Gastrocnemius medialis (tissue), 4 donors: ENCODE measurements around the gene MYO3B. TPM values are rescaled to one million over a fixed set of nuclear protein-coding genes. Genes with fewer than 3 reads are reported as not detected.

ENCODE experiments used
- ATAC-seq, 2 donors: fragments of 150-250 bp; one replicate each; pipeline ENCODE4 v1.9.1; 2016
- DNase-seq, 2 donors: peaks; one replicate each; pipeline ENCODE4 v3.0.0-alpha.2; 2019
- H3K27ac ChIP-seq, 4 donors: fragments of 200-600 bp; sonication (generic); 1 replicate in 1 of 4; 2 replicates in 3 of 4; pipeline ENCODE4 v1.5.1; 2016 to 2018; ENCODE audit warnings: mild to moderate bottlenecking in 2 of 4, moderate library complexity in 1 of 4
- H3K27me3 ChIP-seq, 3 donors: fragments of 200-600 bp; sonication (generic) in 2 of 3; 1 replicate in 1 of 3; 2 replicates in 2 of 3; pipeline versions ENCODE4 v1.5.1 to v1.6.0; 2016 to 2019; ENCODE audit warnings: mild to moderate bottlenecking in 1 of 3, moderate library complexity in 1 of 3
- H3K36me3 ChIP-seq, 2 donors: fragments of 200-600 bp; sonication (generic) in 1 of 2; one replicate each; pipeline ENCODE4 v1.5.1; 2017 to 2018
- H3K4me1 ChIP-seq, 2 donors: fragments of 200-600 bp; sonication (generic) in 1 of 2; one replicate each; pipeline ENCODE4 v1.5.1; 2016 to 2017; ENCODE audit warnings: mild to moderate bottlenecking in 2 of 2
- H3K4me3 ChIP-seq, 4 donors: fragments of 200-600 bp; sonication (generic) in 3 of 4; 1 replicate in 1 of 4; 2 replicates in 3 of 4; pipeline ENCODE4 v1.5.1; 2016 to 2019; ENCODE audit warnings: mild to moderate bottlenecking in 2 of 4
- H3K9me3 ChIP-seq, 3 donors: fragments of 200-600 bp; sonication (generic) in 2 of 3; 1 replicate in 1 of 3; 2 replicates in 2 of 3; pipeline ENCODE4 v1.5.1; 2016 to 2019
- POLR2A ChIP-seq, 2 donors: fragments of 450-650 bp; IDR thresholded peaks; one replicate each; pipeline ENCODE4 v1.6.1; 2017; ENCODE audit warnings: antibody characterized with exemption in 2 of 2, mild to moderate bottlenecking in 2 of 2, moderate library complexity in 2 of 2
- in situ Hi-C, 4 donors: fragments of 200-750 bp; cut with MboI; loops; one replicate each; pipeline versions ENCODE4 v1.15.0 to v1.8.0; 2017; ENCODE audit warnings: low sequenced_read_pairs in 4 of 4
- intact Hi-C: fragments of 100-400 bp; cut with DNase I; formaldehyde crosslinking; loops from one replicate; pipeline ENCODE4 v1.15.1; 2023; ENCODE audit warnings: low total_unique reads
- total RNA-seq, 4 donors: library from RNA; depleted of rRNA; stranded (reverse); fragments of >200 nt; gene quantifications; one replicate each; pipeline versions ENCODE4 v1.1.0 to v1.2.3, GENCODE V29; 2016
- TF ChIP-seq, protein P1 (sequence below), 5 experiments: fragments of 450-650 bp in 3 of 5; fragments of 200-600 bp in 2 of 5; sonication (generic) in 2 of 5; IDR thresholded peaks in 4 of 5; conservative IDR thresholded peaks in 1 of 5; 1 replicate in 4 of 5; 2 replicates in 1 of 5; pipeline ENCODE4 v1.5.1; 2016 to 2019; ENCODE audit warnings: antibody characterized with exemption in 5 of 5, mild to moderate bottlenecking in 3 of 5, moderate library complexity in 3 of 5

Gene MYO3B
- total RNA-seq, 4 donors from 2014 or later: 0.07 to 0.27 TPM; not detected in 2

DNA sequence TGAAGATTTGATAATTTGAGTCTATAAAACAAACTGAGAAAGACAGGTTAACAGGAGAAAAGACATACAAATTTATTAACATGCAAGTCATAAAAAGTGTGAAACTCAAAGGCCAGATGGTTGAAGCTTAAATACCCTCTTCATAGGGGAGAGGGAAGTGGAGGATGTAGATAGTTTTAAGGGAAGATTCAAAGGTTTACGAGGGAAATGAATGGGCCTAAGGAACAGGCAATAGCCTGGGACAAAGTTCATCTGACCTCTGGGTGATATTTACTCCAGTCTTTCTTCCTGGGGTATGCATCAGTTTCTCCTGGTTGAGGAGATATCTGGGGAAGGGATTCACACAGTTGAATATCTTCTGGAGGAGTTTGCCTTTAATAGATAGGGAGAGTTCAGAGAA, 322.2 kb downstream of the MYO3B start:
- no peak for ATAC-seq
- TF ChIP-seq POLR2A (IDR thresholded peaks at IDR 0.05): no peak
- TF ChIP-seq, protein P1, sequence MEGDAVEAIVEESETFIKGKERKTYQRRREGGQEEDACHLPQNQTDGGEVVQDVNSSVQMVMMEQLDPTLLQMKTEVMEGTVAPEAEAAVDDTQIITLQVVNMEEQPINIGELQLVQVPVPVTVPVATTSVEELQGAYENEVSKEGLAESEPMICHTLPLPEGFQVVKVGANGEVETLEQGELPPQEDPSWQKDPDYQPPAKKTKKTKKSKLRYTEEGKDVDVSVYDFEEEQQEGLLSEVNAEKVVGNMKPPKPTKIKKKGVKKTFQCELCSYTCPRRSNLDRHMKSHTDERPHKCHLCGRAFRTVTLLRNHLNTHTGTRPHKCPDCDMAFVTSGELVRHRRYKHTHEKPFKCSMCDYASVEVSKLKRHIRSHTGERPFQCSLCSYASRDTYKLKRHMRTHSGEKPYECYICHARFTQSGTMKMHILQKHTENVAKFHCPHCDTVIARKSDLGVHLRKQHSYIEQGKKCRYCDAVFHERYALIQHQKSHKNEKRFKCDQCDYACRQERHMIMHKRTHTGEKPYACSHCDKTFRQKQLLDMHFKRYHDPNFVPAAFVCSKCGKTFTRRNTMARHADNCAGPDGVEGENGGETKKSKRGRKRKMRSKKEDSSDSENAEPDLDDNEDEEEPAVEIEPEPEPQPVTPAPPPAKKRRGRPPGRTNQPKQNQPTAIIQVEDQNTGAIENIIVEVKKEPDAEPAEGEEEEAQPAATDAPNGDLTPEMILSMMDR (IDR thresholded peaks at IDR 0.05 in 4 of 5, conservative IDR thresholded peaks at IDR 0.05 in 1 of 5): no peak
- in situ Hi-C loops: no loop called here

DNA sequence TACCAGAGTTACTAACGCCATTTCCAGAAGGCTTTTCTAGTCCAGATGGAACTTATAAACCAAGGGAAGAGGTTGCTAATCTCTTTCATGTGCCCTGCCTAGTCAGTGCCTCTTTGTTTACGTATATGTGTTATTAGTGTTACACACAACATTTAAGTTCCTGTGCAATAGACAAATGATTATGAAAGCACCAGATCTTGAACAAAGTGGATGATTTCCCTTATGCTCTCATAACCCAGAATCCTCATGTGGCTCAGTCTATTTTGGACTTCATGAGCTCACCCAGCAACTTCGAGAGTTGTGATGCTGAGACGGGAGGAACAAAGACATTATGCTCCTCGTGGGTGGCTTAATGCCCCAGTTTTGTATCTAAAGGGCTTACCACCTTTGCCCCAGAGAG, 322.8 kb downstream of the MYO3B start:
- Histone ChIP-seq H3K36me3 (no peaks in the 10 kb centered on the region), H3K27ac (peak overlapping the region in 3 of 4 donors; percentile 29 to 58 (median 44)), H3K4me3 (no peak overlapping the region), H3K4me1 (peaks cover 0 to 30% of the 10 kb centered on the region in 2 donors), H3K9me3 (no peaks in the 10 kb centered on the region), H3K27me3 (no peaks in the 10 kb centered on the region)
- in situ Hi-C loops (no loop called here), intact Hi-C loops (no loop called here)
- peak; percentile 16 to 30 for DNase-seq
- TF ChIP-seq, protein P1 (IDR thresholded peaks at IDR 0.05 in 4 of 5, conservative IDR thresholded peaks at IDR 0.05 in 1 of 5): no peak
- no peak for TF ChIP-seq POLR2A (IDR thresholded peaks at IDR 0.05)
- ATAC-seq: peak; percentile 75 to 92

More for the DNA sequence above, 322.2 kb downstream of the MYO3B start:
- Histone ChIP-seq H3K27ac (no peak overlapping the region), H3K9me3 (no peaks in the 10 kb centered on the region), H3K4me3 (no peak overlapping the region), H3K4me1 (peaks cover 0 to 23% of the 10 kb centered on the region in 2 donors), H3K27me3 (no peaks in the 10 kb centered on the region), H3K36me3 (no peaks in the 10 kb centered on the region)
- DNase-seq: no peak
- intact Hi-C loops: no loop called here

DNA sequence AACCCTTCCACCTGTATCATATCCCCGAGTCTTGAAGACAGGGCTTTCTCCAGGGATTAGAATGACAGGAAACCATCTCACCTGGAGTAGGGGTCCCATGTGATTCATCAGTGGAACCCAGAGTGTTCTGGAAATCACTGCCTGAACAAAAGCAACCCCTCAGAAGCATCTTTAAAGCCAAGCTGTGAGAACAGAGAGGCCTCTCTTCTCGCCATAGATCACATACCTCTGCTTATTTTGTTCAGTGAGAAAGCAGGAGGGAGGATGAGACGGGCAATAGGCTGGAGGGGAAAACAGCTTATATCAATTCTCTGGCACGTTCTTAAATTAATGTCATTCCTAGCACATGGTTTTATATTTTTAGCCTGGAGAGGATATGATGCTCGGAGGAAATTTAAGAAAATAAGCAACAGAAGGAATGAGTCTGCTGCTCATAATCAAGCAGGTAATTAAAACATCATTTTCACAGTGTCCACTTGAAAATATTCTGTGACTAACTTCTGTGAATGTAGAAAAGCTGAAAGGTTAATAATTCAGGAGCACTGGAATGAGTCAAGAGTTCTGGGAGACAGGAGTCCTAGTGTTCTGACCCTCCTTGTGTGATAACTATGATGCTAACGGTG, 323.6 kb downstream of the MYO3B start:
- Histone ChIP-seq H3K4me3 (no peak overlapping the region), H3K4me1 (peaks cover 0 to 36% of the 10 kb centered on the region in 2 donors), H3K27ac (peak overlapping the region; percentile 20 to 67 (median 51)), H3K9me3 (no peaks in the 10 kb centered on the region), H3K36me3 (no peaks in the 10 kb centered on the region), H3K27me3 (no peaks in the 10 kb centered on the region)
- DNase-seq (no peak), ATAC-seq (no peak)
- intact Hi-C loops (no loop called here), in situ Hi-C loops (no loop called here)
- TF ChIP-seq POLR2A (IDR thresholded peaks at IDR 0.05): no peak
- TF ChIP-seq, protein P1 (IDR thresholded peaks at IDR 0.05 in 4 of 5, conservative IDR thresholded peaks at IDR 0.05 in 1 of 5): no peak

DNA sequence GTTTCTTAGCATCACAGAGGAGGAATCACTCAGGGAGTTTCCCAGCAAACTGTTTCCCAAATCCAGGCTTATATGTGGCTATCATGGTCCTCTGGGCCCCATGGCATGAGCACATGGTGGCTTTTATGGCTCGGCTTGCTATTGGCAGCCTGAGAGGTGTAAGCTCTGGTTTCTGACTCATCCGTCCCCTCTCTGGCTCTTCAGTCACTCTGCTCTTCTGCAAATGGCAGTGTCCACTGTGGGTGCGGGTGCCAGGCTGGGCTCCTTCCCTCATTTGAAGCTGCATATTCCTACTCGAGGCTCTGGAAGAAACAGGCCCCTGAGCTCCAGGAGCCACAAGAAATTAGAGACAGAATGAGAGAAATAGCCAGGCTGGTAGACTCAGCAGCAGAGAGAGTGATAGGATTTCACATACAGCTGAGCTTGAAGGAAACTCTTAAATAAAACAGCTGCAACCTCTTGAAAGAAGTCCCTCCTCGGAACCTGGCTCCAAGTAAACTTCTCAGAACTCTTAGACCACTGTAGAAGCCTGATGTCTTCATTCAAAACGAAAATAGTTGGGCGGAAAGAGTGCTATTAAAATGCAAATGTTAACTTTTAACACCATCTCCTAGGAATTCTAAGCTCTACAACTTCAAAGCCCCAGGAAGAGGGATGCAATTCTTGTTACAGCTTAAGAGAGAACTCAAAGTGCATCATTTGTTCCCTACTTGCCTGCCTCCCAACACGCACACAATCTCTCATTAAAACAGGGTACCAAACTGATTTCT, 324.6 kb downstream of the MYO3B start:
- no peaks in the 10 kb centered on the region for H3K27me3 ChIP-seq
- peaks cover 0 to 39% of the 10 kb centered on the region in 2 donors for H3K4me1 ChIP-seq
- no peak overlapping the region for H3K4me3 ChIP-seq
- TF ChIP-seq POLR2A (IDR thresholded peaks at IDR 0.05): peak in 1 of 2 donors; percentile 13
- TF ChIP-seq, protein P1 (IDR thresholded peaks at IDR 0.05 in 4 of 5, conservative IDR thresholded peaks at IDR 0.05 in 1 of 5): no peak
- peak; percentile 64 to 76 for ATAC-seq
- H3K9me3 ChIP-seq: no peaks in the 10 kb centered on the region
- peak overlapping the region; percentile 20 to 67 (median 41) for H3K27ac ChIP-seq
- intact Hi-C loops (no loop called here), in situ Hi-C loops (no loop called here)
- DNase-seq: peak; percentile 35 to 51
- H3K36me3 ChIP-seq: no peaks in the 10 kb centered on the region
